IPS-NIHi7 (cell line): ENCODE results near the gene RASSF9.

ENCODE experiments used
- DNase-seq: peaks from one replicate; pipeline ENCODE4 v3.0.0; 2012; ENCODE audit warnings: mixed read lengths; ENCODE audit errors: extremely low spot score

RASSF9 gene

DNA sequence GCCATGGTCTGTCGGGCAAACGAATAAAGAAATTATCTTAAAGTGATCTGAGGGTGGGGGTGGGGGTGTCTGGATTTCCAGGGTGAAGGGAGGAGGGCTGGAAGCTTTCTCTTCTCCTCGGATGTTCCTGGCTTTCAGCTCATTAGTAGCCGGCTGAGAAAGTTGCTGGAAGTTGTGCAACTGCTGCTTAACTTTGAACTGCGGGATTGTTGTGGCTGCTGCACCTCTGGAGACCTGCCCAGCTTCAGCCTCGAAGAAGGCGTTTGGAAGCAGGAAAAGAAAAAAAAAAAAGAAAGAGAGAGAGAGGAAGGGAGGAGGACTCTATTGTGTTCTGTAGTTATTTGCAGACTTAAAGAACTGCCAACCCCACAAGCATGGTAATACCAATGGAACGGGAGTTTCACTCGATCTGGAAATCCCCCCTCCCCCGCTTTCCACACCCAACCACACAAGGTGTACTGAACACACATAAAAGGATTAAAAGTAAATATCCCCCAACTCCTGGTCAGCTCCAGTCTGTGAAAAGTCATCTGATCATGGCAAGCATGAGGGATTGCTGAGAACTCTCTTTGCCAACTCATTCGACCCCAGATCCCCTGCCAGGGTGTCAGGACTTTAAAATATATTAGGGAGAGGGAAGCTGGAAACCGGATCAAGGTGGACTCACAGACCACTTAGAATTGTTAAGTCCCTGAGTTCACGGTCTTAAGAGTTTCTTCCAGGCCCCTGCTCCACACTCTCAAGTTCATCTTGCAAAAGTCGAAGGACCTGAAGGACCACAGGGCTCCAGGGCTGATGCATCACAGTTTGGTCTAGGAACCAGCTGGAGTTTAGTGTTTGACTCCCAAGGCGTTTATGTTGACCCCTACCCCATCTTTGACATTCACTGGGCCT, at the start of gene RASSF9:
TSS of gene RASSF9 (minus strand) at position 213 of the 894 bp plus-strand sequence. CDS start at position 5, 208 bp downstream.
- DNase-seq = peak; percentile 18

DNA sequence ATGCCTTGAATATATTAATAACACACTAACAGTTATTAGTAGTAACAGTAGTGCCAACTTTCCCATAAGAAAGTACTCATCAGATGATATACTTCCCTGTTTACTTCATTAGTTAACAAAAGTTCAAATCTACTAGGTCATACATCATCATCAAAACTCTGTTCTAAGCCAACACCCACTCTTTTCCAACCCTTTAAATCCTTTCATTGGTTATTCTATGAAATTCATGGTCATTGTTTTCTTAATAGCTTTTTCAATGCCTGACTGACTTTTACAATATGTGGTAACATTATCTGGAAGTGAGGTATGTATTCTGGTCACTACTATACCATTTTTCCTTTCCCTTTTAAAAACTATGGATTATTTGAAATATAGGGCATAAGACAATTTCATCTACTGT, 47.6 kb upstream of the RASSF9 start:
- no peak for DNase-seq

DNA sequence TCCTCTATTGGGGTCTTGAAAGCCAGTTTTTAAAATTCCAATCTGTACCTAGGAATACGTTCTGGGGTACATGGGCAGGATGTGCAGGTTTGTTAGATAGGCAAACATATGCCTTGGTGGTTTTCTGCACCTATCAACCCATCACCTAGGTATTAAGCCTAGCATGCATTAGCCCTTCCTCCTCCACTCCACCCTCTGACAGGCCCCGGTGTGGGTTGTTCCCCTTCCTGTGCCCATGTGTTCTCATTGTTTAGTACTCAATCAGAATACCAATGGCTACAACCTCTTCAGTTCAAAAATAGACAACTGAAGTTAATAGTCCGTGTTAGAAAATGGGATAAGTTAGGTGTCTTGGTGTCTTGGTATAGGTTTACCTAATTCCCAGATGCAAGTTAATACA, 41.2 kb upstream of the RASSF9 start:
- no peak for DNase-seq

DNA sequence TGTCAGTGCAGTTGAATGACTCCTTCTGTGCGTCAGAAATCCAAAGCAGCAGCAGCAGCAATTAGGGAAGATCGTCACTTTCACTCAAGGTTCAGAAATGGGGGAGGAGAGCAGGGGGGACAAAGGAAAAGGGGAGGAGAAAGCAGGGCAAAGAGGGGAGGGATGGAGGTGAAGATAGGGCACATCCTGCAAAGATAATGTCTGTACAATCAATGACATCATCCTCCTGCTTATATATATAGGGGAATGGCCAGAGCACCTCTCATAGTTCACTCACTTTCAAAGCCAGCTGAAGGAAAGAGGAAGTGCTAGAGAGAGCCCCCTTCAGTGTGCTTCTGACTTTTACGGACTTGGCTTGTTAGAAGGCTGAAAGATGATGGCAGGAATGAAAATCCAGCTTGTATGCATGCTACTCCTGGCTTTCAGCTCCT, 37.8 kb upstream of the RASSF9 start, which contains the start of gene NTS:
TSS of gene NTS (plus strand) at position 265 of the 431 bp plus-strand sequence. CDS start at position 374, 109 bp downstream.
- DNase-seq = peak; percentile 16

DNA sequence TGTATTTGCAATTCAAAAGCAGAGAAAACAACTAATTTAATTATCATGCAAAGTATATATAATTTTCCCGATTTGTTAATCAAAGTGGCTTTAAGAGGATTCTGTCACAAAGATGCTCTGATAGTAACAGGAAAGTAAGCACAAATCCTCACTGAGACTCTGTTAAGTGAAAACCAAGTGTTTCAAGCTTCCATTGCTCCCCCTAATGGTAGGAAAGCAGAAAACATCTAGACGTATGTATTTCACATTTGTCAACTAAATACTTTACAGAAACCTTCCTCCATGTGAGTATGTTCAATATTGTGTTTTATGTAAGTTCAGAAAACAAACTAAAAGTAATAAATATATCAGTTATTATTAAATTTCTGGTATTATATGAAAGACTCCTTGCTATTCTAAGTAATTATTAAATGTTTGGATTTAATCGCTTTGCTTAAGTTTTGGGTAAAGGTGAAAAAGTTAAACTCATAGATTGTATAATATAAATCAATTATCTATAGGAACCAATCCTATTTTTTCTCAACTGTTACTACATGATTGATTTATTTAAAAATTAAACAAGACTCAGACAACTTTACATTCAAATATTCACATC, 36.4 kb upstream of the RASSF9 start:
- peak; percentile 23 for DNase-seq

DNA sequence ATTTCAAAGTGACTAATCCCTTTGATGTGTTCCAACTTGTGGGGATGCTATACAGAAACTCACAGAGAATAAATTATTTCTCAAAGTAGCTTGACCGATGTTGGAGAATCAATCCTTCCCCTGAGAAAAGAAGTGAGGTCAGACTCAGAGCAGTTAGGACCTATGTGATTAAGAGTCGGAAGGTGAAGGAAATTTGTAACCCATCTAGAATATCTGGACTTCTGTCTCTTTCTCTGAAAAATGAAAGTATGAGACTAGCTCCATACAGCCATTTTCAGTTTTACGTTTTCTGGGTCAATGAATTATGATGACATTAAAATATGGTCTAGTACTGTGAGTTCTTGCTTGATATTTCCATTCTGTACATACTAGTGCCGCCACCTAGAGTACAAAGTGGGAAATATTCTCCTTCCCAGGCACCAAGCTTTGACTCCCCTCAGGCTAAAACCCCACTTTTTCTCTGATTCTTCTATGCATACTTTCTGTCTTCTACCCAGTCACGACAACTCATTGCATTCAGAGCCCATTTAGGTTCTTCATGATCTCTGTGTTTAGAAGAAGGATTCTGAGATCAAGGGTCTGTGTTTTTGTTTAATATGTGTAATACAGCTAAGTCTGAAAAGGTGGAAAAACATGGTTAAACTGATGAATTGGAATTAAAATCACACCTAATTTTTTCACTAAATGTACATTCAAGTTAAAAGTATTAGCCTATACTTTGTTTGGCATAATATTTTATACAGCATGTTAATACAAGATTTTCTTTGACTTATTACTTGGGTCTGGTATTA, 31.0 kb upstream of the RASSF9 start:
- DNase-seq = peak; percentile 57

DNA sequence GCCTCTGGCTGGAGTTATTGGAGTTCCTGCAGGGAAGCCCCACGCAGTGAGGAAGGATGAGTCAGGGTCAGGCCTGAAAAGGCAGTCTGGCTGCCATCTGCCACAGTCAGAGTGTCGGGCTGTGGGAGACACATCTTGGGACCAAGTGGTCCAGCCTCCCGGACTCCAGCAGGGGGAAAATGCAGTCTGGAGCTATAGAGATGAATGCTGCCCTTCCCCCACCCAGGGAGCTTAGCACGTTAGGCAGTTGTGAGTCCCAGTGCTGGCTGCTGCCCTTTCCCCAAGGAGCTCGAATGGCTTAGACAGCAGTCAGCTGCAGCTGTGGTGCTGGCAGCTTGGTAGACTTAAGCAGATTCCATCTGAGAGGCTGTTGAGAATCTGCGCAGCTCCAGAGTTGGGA, 29.7 kb upstream of the RASSF9 start:
- no peak for DNase-seq

DNA sequence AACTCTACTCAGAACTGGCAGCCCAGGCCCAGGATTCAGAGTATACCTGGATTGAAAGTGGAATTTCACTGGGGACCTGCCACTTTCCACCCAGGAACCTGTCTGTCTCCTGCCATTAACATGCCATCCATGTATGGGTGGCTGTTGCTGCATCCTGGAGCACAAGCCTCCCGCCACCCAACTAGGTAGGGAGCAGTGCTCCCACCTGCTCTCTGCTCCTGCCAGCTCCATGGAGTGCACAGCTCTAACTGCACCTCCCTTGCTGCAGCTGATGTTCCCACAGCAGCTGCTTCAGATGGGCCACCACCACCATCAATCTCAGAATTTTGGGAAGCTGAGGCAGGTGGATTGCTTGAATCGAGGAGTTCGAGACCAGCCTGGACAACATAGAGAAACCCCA, 20.8 kb upstream of the RASSF9 start:
- no peak for DNase-seq

DNA sequence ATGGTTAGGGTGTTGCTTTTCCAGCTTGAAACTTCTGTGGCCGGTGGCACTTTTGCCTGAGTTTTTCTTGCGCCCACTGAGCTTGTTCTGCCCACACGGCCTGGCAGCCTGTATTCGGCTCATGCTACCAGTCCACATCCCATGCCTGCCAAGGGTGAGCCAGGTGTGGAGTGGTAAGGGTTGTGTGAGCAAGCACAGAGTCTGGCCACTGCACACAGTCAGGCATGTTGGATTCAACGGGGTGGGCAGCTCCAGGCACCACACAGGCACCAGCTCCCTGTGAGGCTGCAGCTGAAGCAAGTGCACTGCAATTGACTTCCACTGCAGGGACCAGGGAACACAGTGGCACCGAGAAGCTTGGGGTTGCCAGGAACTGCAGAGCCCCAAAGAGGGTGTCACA, 19.1 kb upstream of the RASSF9 start:
- DNase-seq = no peak

DNA sequence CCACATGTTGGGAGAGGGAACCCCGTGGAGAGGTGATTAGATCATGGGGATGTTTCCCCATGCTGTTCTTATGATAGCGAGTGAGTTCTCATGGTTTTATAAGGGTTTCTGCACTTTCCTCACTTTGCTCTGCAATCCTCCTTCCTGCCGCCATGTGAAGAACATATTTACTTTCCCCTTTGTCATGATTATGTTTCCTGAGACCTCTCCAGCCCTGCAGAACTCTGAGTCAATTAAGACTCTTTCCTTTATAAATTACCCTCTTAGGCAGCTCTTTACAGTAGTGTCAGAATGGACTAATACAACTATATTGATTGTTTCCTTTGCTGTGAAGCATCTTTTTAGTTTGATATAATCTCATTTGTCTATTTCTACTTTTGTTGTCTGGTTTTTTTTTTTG, 13.1 kb upstream of the RASSF9 start:
- DNase-seq = no peak

DNA sequence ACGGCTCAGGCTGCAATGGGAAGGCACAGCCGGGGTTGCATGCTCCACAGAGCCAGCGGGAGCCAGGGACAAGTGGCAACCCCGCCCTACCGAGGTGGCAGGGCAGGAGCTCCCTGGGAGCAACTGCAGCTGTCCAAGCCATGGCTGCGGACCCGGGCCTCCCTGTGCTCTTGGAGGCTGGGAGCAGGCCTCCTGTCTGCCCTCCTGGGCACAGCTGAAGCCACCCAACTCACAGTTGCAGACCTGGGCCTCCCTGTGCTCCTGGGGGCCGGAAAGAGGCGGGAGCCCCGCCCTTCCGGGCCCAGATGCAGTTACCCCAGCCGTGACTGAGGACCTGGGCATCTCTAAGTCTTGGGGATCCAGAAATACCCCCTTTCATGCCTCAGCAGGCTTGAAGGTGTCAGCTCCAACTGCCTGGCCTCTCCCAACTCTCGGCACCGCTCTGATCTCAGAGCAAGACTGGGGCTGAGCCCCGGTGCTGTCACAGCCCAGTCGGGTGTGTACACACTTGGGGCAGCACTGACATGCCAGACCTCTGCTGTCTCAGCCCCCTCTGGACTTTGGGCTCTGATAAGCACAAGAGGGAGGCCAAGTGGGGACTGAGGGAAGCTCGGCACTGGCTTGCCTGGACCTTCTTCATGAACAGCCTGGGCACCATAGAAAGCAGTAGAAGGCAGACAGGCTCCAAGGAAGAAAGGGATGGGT, 7.5 kb upstream of the RASSF9 start:
- DNase-seq = no peak

DNA sequence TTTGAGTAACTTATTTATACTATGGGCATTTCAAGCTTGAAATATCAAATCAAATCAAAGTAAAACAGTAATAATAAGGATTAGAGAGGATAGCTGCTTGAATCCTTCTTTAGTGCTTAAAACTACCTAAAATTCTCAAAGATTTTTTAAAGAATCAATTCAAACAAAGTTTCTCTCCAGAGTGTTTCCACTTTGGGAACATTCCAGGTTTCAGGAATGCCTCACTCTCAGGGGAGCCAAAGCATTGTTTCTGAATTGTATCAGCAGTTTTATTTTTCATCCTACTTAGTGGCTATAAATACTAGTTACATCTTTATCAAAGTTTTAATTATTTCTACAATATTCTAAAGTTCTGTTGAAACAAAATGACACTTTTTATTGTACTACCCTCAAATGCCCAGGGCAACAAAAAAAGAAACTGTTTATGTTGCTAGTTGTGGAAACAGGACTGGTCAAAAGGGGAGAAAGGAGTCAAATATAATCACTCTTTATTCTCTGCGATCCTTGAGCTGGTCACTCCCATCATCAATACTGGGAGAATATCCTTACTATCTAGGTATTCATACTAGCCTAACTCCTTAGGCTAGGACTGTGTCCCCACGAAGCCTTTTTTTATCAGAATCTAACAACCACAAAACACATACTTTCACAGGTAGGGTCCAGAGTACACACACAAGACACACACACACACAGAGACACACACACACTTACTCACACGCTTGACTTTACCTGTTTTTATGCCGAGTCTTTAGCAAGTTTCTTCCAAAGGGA, 598 bp downstream of the RASSF9 start:
- no peak for DNase-seq

DNA sequence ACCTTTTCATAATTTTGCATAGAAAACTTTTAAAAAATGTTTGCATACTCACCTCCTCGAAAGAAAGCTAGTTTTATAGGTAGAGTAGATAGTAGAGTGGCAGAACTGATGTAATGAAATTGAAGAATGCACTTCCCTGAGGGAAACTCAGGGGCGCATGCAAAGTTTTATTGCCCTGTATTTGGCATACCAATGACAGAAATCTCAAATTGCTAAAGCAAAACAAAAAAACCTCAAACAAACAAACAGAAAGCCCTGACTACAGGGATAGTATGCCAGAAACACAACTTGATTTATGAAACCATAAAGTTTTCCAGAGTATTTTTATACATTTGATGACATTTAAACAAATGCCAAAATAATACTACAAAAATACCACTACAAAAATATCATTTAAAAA, 1.8 kb downstream of the RASSF9 start:
- DNase-seq = no peak

DNA sequence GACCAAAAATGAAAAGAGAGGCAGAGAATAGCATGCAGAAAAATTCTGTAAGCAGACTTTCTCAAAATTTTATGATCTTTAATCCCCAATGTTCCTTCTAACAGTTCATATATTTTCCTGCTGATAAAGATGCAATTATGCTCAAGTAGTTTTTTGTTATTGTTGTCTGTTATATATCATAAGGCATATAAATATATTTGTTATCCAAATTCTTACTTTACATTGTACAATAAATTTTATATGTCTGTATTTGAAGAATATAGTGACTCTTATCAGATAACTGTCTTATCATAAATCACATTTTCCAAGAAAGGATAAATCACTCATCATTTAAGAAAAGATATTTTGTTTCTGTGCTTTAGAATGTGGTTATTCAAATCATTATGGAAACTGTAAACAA, 2.6 kb downstream of the RASSF9 start:
- DNase-seq = no peak

DNA sequence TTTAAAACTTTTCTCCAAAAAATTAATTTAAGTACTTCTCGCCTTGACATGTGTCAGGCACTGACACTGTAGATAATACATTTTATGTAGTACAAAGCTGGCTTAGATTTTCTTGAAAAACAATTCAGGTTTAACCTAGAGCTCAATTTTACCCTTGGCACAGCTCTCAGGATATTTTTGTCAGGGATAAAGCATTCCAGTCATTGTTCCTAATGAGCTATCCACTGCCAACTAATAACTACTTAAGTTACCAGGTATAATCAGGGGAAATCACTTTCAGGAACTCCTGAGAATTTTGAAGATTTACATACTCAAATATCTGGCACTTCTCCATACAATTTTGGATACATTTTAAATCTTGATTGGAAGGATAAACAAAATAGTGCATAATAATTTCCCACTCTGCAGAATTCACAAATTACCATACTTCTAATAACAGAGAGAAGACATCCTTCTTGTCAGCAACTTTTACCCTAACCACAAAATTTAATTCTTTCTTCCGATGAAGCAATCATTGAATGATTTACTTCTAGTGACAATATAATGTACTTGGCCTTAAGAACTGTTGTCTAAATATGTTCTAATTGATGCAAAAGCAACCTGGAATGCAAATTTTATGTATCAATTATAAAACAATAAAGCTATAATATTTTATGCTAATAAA, 4.8 kb downstream of the RASSF9 start:
- DNase-seq = no peak

DNA sequence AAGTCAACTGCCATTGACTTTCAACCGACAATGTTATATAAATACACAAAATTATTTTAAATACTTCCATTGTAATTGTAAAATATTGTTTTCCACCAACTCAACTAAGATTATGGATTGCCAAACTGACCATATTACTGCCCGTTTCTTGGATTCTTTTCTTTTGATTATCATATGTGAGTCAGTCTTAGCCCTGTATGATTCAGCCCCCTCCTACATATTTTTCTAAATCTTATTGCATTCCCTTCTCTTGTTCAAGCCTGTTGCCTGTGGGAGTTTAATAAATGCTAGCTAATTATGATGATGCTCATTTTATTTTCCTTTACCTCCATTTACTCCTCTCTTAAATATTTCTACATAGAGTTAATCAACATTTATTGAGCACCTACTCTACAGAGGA, 6.8 kb downstream of the RASSF9 start:
- no peak for DNase-seq

DNA sequence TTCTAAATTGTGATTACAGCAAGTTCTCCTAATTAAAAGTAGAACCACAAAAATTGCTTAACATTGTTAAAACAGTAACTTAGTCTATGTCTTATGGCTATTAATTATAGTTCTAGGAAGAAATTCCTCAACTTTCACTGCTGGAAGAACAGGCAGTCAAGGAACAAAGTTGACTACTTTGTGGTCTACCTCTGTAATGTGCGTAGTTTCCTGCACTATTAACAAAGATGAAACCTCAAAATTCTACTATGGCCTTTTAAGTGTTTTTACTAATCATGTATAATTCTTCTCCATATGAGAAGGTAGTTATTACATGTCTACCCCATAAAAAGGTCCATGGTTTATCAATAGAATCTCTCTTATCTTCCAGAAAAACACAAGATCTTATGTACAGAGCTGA, 7.6 kb downstream of the RASSF9 start:
- DNase-seq = no peak

DNA sequence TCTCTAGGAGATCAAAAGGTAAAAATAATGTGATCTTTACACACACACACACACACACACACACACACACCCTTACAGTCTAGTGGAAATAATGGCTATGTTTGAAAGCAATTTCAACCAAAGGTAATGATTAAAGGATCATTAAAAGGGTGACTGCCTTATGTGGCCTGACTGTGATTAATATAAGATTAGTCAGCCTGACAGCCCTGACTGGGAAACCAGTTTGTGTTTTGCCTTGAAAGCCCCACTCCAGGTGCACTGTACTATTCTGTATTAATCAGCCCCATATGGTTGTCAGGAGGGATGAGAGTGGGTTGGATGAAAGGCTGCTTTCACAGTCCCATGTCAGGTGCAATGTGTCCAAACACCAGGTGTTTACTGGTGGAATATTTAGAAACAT, 10.5 kb downstream of the RASSF9 start:
- no peak for DNase-seq

DNA sequence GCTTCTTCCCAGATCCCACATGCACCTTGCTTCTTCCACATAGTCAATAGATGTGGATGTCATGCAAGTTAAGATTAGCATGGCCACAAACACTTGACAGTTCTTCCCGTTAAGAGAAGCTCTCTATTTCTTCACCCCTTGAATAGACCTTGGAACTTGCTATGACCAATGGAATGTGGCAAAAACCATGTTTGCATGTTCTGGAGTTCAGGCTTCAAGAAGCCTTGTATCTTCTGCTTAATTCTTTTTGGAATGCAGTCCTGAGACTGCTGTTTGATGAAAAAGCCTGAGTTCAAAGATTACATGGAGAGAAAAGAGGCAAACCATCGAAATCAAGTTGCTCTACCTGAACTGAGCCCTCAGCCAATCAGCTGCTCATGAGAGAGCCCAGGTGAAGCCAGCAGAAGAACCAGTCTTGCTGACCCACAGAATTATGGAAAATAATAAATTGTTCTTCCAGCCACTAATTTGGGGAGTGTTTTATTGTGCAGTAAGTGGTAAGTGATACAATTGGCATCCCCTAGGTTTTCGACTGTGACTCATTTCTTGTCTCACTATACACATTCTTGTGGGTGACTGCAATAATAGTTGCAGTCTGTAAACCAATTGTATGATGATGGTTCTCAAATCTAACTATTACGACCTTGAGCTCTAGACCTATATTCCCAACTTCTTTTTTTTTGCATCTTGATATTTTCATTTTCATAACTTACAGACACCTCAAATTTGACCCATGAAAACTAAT, 12.6 kb downstream of the RASSF9 start:
- DNase-seq = no peak

DNA sequence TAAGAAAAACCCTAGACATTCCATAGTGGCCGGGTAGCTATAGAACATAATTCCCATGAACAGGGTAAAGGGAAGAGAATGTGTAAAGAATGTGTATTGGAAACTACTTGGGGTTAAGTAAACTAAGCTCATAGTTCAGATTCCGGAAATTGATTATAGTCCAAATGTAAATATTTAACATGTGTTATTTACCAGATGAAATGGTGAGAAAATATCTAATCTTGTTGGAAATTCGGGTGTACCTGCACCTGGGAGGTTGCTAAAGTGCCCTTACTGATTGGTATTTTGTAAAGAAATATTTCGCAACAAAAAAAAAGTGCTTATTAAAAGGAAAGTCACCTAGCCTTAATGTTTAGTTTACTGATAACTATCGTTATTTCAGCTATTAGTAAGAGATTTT, 14.4 kb downstream of the RASSF9 start:
- no peak for DNase-seq
